HG02852 (cell line): ENCODE results near the gene TRIM41.
"Not testable (repeated sequence)": the region's sequence is repeated elsewhere in the genome, so short reads cannot be mapped to it uniquely, and the experiment has no call there.

Source experiments
- ATAC-seq: cut with Tn5 transposase; IDR thresholded peaks from one replicate; pipeline ENCODE4 v1.9.1; 2021; ENCODE audit warnings: mild to moderate bottlenecking, moderate library complexity; ENCODE audit not compliant: unreplicated experiment

Gene TRIM41

GRCh38 chr5:181246276-181247049, 23.4 kb downstream of the TRIM41 start:
- peak; percentile 39 for ATAC-seq

- no peak for ATAC-seq
Measured at GRCh38 chr5:181248277-181248676, 25.2 kb downstream of the TRIM41 start.

- no peak for ATAC-seq
Measured at GRCh38 chr5:181255276-181255675, 32.2 kb downstream of the TRIM41 start.

- ATAC-seq: no peak
Measured at GRCh38 chr5:181255836-181256578, 32.9 kb downstream of the TRIM41 start.

- ATAC-seq: no peak
Measured at GRCh38 chr5:181258576-181258975, 35.5 kb downstream of the TRIM41 start.

GRCh38 chr5:181259283-181259682, 36.2 kb downstream of the TRIM41 start:
- ATAC-seq: no peak

- no peak for ATAC-seq
Measured at GRCh38 chr5:181259974-181260719, 37.1 kb downstream of the TRIM41 start.

- ATAC-seq: peak; percentile 75
Measured at GRCh38 chr5:181260720-181261319, 37.7 kb downstream of the TRIM41 start, which contains the start of gene TRIM52. Gene TRIM52 (minus strand): TSS chr5:181261143. CDS start chr5:181260813, 330 bp downstream.

- peak; percentile 62 for ATAC-seq
Measured at GRCh38 chr5:181261320-181262049, 38.4 kb downstream of the TRIM41 start.

GRCh38 chr5:181263633-181264032, 40.6 kb downstream of the TRIM41 start:
- ATAC-seq: no peak

- no peak for ATAC-seq
Measured at GRCh38 chr5:181265092-181265671, 42.1 kb downstream of the TRIM41 start.

- ATAC-seq: not testable (repeated sequence)
Measured at GRCh38 chr5:181267291-181267904, 44.3 kb downstream of the TRIM41 start.

GRCh38 chr5:181267907-181268306, 44.8 kb downstream of the TRIM41 start:
- not testable (repeated sequence) for ATAC-seq

- ATAC-seq: no peak
Measured at GRCh38 chr5:181271081-181271480, 48.0 kb downstream of the TRIM41 start.

GRCh38 chr5:181273433-181273744, 50.3 kb downstream of the TRIM41 start:
- ATAC-seq: not testable (repeated sequence)

GRCh38 chr5:181280251-181280762, 57.2 kb downstream of the TRIM41 start:
- ATAC-seq: no peak

- no peak for ATAC-seq
Measured at GRCh38 chr5:181281077-181281983, 58.2 kb downstream of the TRIM41 start.

GRCh38 chr5:181281984-181282316, 58.9 kb downstream of the TRIM41 start:
- no peak for ATAC-seq
